ENCODE data around the gene LGALS7B. TPM values are rescaled to one million over a fixed set of nuclear protein-coding genes. Genes with fewer than 3 reads are reported as not detected.
"Not testable (repeated sequence)": the region's sequence is repeated elsewhere in the genome, so short reads cannot be mapped to it uniquely, and the experiment has no call there.

Gene LGALS7B
- total RNA-seq, 4 donors from 2014 or later = not detected

DNA sequence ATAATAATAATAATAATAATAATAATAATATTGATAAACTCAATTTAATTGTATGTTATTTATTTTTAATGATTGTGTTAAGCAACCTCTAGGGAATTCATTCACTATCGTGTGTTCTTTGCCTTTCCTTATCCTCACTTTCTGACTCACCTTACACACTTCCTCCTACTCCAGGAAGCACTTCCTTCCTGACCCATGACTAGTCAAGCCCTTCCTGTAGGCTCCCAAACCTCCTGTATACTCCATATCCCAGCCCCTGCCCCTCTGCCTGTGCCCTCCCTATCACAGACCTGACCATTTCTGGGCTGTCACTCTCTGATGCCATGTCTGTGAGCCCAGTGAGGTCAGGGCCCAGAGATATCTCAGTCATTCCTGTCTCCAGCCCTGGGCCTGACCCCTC lies 16.2 kb downstream of the LGALS7B start:
- H3K4me3 ChIP-seq = no peak overlapping the region
- no peaks in the 10 kb centered on the region for H3K27me3 ChIP-seq
- 30 to 44% methylated on average over 1 of the region's 1 CpG for WGBS, 2 donors (ENCODE audit: low coverage in 1 of 2)
- in situ Hi-C loops (cut with MboI; ENCODE audit: low pct_ligation_motif_present in 1 of 4, low pct_unique_long_range_greater_than_20kb in 1 of 4, low sequenced_read_pairs in 3 of 4) (no loop called here), intact Hi-C loops (cut with DNase I; ENCODE audit: low total_unique reads) (no loop called here)
- no peak for DNase-seq
- TF ChIP-seq POLR2AphosphoS5 (IDR thresholded peaks at IDR 0.05) (peak in 1 of 3 donors; percentile 21), POLR2A (IDR thresholded peaks at IDR 0.05) (no peak), EP300 (IDR thresholded peaks at IDR 0.05; ENCODE audit: low read depth) (no peak)
- peaks cover 0 to 49% (median 11%) of the 10 kb centered on the region in 4 donors for H3K36me3 ChIP-seq
- H3K9me3 ChIP-seq = no peaks in the 10 kb centered on the region
- peaks cover 0 to 6% (median 3%) of the 10 kb centered on the region in 4 donors for H3K4me1 ChIP-seq
- peak overlapping the region; percentile 34 to 66 (median 56) for H3K27ac ChIP-seq

DNA sequence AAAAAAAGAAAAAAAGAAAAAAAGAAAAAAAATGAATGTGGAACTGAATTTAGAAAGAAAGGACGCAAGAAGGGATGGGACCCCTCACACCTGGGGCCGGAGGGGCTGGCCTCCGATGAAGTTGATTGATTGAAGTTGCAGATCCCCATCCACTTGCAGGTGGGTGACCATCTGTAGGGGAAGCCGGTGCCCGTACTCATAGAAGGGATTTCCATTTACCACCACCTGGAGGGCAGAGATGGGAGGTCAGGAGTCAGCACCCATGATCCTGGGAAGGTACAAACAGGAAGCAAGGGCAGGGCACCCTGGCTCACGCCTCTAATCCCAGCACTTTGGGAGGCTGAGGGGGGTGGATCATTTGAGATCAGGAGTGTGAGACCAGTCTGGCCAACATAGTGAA lies 17.4 kb downstream of the LGALS7B start:
- Histone ChIP-seq H3K36me3 (peaks cover 0 to 47% (median 11%) of the 10 kb centered on the region in 4 donors), H3K27ac (peak overlapping the region in 2 of 4 donors; percentile 23 to 94), H3K4me3 (no peak overlapping the region), H3K9me3 (no peaks in the 10 kb centered on the region), H3K27me3 (no peaks in the 10 kb centered on the region), H3K4me1 (peaks cover 0 to 6% (median 3%) of the 10 kb centered on the region in 4 donors)
- 86 to 92% methylated on average over 6 of the region's 6 CpGs for WGBS, 2 donors (ENCODE audit: low coverage in 1 of 2)
- in situ Hi-C loops (cut with MboI; ENCODE audit: low pct_ligation_motif_present in 1 of 4, low pct_unique_long_range_greater_than_20kb in 1 of 4, low sequenced_read_pairs in 3 of 4) (no loop called here), intact Hi-C loops (cut with DNase I; ENCODE audit: low total_unique reads) (no loop called here)
- TF ChIP-seq EP300 (IDR thresholded peaks at IDR 0.05; ENCODE audit: low read depth) (no peak), POLR2AphosphoS5 (IDR thresholded peaks at IDR 0.05) (peak in 1 of 3 donors; percentile 49)
- DNase-seq = no peak

DNA sequence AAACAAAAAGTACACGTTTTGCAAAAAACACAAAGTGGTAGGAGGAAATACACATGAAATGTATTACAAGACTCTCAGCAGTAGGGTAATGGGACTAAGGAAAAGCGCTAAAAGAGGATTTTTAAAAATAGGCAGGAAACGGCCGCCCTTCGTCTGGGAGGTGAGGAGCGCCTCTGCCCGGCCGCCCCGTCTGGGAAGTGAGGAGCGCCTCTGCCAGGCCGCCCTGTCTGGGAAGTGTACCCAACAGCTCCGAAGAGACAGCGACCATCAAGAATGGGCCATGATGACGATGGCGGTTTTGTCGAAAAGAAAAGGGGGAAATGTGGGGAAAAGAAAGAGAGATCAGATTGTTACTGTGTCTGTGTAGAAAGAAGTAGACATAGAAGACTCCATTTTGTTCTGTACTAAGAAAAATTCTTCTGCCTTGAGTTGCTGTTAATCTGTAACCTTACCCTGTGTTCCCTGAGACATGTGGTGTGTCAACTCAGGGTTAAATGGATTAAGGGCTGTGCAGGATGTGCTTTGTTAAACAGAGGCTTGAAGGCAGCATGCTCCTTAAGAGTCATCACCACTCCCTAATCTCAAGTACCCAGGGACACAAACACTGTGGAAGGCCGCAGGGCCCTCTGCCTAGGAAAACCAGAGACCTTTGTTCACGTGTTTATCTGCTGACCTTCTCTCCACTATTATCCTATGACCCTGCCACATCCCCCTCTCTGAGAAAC lies 18.5 kb downstream of the LGALS7B start:
- H3K27me3 ChIP-seq; H3K4me3 ChIP-seq; H3K9me3 ChIP-seq; intact Hi-C loops (cut with DNase I; ENCODE audit: low total_unique reads); H3K4me1 ChIP-seq; in situ Hi-C loops (cut with MboI; ENCODE audit: low pct_ligation_motif_present in 1 of 4, low pct_unique_long_range_greater_than_20kb in 1 of 4, low sequenced_read_pairs in 3 of 4); DNase-seq: not testable (repeated sequence)
- Histone ChIP-seq H3K36me3 (peaks cover 0 to 36% (median 9%) of the 10 kb centered on the region in 4 donors), H3K27ac (peak overlapping the region in 3 of 4 donors; percentile 49 to 94 (median 56))
- peak in 1 of 3 donors; percentile 58 for TF ChIP-seq POLR2AphosphoS5 (IDR thresholded peaks at IDR 0.05)
- whole genome bisulfite sequencing, 2 donors (ENCODE audit: low coverage in 1 of 2) = 51 to 83% methylated on average over 3 to 18 of the region's 18 CpGs

DNA sequence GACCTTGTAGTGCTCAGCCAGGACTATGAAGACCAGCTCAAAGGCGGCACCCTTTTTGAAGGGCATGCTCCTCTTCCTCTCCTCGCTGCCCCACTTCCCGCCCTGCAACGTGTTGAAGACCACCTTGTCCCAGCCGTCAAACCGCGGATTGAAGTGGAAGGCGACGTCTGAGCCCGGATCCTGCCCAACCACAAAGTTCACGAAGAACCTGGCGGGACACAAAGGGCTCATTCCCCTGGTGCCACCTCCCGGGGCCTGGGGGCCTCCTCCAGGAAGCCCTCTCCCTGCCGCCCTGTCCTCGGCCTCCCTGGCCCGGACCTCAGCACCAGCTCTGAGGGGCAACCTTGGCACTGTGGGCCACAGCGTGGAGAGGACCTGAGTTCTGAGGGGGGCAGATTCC lies 19.7 kb downstream of the LGALS7B start:
- DNase-seq = no peak
- Histone ChIP-seq H3K4me1 (peaks cover 0 to 11% (median 4%) of the 10 kb centered on the region in 4 donors), H3K27ac (peak overlapping the region in 2 of 4 donors; percentile 92 to 94), H3K4me3 (no peak overlapping the region), H3K27me3 (no peaks in the 10 kb centered on the region), H3K9me3 (no peaks in the 10 kb centered on the region), H3K36me3 (peaks cover 0 to 27% (median 8%) of the 10 kb centered on the region in 4 donors)
- in situ Hi-C loops (cut with MboI; ENCODE audit: low pct_ligation_motif_present in 1 of 4, low pct_unique_long_range_greater_than_20kb in 1 of 4, low sequenced_read_pairs in 3 of 4) (no loop called here), intact Hi-C loops (cut with DNase I; ENCODE audit: low total_unique reads) (no loop called here)
- WGBS, 2 donors (ENCODE audit: low coverage in 1 of 2) = 92% methylated on average over 17 of the region's 17 CpGs; no CpG with 5 or more reads in 1 of the 2 donors
- TF ChIP-seq POLR2AphosphoS5 (IDR thresholded peaks at IDR 0.05) (peak in 1 of 3 donors; percentile 82), EP300 (IDR thresholded peaks at IDR 0.05; ENCODE audit: low read depth) (no peak)

DNA sequence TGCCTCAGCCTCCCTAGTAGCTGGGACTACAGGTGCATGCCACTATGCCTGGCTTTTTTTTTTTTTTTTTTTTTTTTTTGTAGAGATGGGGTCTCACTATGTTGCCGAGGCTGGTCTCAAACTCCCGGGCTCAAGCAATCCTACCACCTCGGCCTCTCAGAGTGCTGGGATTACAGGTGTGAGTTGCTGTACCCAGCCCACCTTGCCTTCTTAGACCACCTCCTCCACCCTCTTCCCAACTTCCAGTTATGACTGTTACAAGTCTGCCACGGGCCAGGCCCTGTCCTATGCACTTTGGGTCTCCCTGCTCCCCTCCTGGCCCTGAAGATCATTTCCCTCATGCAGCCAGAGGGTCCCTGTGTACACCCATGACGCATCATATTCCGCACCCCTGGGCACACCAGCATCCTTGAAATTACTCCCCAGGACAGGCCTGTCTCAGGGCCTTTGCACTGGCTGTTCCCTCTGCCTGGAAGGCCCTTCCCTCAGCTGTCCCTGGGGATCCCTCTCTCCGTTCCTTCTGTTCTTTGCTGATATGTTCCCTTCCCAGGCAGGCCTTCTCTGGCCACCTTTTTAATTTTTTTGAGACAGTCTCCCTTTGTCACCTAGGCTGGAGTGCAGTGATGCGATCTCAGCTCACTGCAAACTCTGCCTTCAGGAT lies 20.7 kb downstream of the LGALS7B start:
- TF ChIP-seq POLR2AphosphoS5 (IDR thresholded peaks at IDR 0.05) = peak in 1 of 3 donors; percentile 77
- TF ChIP-seq, protein P1, sequence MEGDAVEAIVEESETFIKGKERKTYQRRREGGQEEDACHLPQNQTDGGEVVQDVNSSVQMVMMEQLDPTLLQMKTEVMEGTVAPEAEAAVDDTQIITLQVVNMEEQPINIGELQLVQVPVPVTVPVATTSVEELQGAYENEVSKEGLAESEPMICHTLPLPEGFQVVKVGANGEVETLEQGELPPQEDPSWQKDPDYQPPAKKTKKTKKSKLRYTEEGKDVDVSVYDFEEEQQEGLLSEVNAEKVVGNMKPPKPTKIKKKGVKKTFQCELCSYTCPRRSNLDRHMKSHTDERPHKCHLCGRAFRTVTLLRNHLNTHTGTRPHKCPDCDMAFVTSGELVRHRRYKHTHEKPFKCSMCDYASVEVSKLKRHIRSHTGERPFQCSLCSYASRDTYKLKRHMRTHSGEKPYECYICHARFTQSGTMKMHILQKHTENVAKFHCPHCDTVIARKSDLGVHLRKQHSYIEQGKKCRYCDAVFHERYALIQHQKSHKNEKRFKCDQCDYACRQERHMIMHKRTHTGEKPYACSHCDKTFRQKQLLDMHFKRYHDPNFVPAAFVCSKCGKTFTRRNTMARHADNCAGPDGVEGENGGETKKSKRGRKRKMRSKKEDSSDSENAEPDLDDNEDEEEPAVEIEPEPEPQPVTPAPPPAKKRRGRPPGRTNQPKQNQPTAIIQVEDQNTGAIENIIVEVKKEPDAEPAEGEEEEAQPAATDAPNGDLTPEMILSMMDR (IDR thresholded peaks at IDR 0.05) = no peak
- TF ChIP-seq POLR2A (IDR thresholded peaks at IDR 0.05) = peak; percentile 17
- no peak for TF ChIP-seq EP300 (IDR thresholded peaks at IDR 0.05; ENCODE audit: low read depth)
- Histone ChIP-seq H3K36me3 (peaks cover 0 to 17% (median 6%) of the 10 kb centered on the region in 4 donors), H3K9me3 (no peaks in the 10 kb centered on the region), H3K4me1 (peaks cover 0 to 21% (median 12%) of the 10 kb centered on the region in 4 donors), H3K4me3 (peak overlapping the region in 3 of 4 donors; percentile 7 to 63 (median 54)), H3K27ac (peak overlapping the region; percentile 14 to 94 (median 92)), H3K27me3 (no peaks in the 10 kb centered on the region)
- DNase-seq = no peak
- intact Hi-C loops (cut with DNase I; ENCODE audit: low total_unique reads) (no loop called here), in situ Hi-C loops (cut with MboI; ENCODE audit: low pct_ligation_motif_present in 1 of 4, low pct_unique_long_range_greater_than_20kb in 1 of 4, low sequenced_read_pairs in 3 of 4) (no loop called here)
- WGBS, 2 donors (ENCODE audit: low coverage in 1 of 2) = 85 to 90% methylated on average over 5 to 7 of the region's 8 CpGs
